GM21423 (cell line): ENCODE data around the gene GMDS.

Experiments used
- ATAC-seq: cut with Tn5 transposase; IDR thresholded peaks from one replicate; pipeline ENCODE4 v1.9.1; 2021; ENCODE audit warnings: mild to moderate bottlenecking, moderate library complexity; ENCODE audit not compliant: unreplicated experiment

The GMDS gene

DNA sequence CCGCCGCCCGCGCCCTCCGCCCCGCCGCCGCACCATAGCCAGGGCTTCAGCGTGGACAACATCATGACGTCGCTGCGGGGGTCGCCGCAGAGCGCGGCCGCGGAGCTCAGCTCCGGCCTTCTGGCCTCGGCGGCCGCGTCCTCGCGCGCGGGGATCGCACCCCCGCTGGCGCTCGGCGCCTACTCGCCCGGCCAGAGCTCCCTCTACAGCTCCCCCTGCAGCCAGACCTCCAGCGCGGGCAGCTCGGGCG is 634.2 kb downstream of the GMDS start:
- ATAC-seq: no peak

DNA sequence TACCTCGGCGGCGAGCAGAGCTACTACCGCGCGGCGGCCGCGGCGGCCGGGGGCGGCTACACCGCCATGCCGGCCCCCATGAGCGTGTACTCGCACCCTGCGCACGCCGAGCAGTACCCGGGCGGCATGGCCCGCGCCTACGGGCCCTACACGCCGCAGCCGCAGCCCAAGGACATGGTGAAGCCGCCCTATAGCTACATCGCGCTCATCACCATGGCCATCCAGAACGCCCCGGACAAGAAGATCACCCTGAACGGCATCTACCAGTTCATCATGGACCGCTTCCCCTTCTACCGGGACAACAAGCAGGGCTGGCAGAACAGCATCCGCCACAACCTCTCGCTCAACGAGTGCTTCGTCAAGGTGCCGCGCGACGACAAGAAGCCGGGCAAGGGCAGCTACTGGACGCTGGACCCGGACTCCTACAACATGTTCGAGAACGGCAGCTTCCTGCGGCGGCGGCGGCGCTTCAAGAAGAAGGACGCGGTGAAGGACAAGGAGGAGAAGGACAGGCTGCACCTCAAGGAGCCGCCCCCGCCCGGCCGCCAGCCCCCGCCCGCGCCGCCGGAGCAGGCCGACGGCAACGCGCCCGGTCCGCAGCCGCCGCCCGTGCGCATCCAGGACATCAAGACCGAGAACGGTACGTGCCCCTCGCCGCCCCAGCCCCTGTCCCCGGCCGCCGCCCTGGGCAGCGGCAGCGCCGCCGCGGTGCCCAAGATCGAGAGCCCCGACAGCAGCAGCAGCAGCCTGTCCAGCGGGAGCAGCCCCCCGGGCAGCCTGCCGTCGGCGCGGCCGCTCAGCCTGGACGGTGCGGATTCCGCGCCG is 634.7 kb downstream of the GMDS start:
- peak; percentile 12 for ATAC-seq

DNA sequence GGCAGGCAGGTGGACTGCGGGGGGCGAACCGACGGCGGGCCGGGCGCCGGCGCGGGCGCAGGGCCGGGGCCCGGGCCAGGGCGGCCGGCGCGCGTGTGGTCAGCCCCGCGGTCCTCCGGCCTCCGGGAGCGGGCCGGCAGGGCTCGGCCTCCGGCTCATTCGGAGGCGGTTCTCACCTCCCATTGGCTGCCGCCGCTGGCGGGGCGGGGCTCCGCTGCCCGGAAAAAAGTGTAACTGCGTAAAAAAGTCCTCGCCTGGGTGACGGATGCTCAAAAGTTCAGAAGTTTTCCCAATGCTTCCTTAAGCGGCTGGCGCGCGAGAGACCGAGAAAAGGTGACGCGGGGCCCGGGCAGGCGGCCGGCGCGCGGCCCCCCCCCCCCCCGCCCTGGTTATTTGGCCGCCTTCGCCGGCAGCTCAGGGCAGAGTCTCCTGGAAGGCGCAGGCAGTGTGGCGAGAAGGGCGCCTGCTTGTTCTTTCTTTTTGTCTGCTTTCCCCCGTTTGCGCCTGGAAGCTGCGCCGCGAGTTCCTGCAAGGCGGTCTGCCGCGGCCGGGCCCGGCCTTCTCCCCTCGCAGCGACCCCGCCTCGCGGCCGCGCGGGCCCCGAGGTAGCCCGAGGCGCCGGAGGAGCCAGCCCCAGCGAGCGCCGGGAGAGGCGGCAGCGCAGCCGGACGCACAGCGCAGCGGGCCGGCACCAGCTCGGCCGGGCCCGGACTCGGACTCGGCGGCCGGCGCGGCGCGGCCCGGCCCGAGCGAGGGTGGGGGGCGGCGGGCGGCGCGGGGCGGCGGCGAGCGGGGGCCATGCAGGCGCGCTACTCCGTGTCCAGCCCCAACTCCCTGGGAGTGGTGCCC is 635.5 kb downstream of the GMDS start, which contains the start of gene FOXC1:
TSS of gene FOXC1 (plus strand) at position 268 of the 849 bp plus-strand sequence. CDS start at position 799, 531 bp downstream.
- peak; percentile 51 for ATAC-seq

DNA sequence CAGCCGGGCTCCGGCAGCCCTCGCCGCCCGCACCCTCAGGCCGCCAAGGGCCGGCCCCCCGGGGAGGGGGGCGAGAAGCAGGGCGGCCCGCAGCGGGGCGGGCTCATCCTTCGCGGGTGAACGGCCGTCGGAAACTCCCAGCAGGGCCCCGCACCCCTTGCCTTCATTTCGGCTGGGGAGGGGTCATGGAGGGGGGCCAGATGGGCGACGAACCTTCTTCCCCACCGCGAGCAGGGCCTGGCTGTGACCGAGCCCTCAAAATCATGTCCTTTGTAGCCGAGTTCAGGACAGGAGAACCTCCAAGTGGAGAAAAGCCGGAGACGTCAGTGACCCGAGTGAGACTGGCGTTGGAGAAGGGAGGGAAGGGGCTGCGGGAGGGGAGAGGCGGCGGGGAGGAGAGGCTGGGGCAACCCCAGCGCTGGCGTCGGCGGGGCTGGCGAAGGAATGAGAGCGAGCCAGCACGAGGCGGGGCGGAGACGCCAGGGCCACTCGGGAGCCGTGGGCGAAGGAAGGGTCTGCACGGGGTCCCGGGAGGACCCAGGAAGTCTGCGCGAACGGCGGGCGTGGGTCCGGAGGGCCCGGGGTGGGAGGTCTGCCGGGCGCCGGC is 636.3 kb downstream of the GMDS start:
- ATAC-seq: no peak

DNA sequence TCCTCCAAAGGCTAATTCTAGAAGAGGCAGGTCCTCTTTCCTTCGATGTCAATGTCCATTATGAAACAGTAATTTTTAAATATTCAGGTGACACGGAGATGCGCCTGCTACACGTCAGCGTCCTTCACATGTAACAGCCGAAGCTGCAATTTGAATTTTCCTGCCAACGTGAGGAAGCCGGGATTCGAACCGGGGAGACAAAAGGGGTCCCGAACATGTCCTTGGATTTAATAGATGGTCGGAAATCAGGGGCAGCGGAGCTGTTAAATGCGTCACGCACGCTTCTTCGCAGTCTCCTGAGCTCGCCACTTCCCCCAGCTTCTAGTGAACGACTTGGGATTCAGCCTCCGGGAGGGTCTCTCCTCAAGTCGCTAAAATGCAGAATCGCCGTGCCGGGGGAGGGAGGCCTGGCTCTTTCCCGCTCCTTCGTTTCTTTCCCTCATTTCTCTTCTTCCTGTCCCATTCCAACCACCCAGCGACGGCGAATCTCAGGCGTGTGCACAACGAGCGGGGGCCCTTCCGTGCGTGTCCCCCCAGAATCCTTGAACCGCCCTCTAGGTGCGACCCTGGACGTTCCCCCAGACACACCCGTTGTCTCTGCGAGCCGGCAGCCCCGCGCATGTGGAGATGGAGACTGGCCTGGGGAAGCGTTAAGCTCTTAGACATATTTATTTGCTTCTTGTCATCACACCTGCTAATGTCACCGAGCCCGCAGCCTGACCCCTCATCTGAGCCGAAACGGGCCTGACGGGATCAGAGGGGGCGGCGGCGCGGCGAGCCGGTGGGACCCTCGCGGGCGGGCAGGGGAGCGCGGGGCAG is 637.0 kb downstream of the GMDS start:
- ATAC-seq: no peak

DNA sequence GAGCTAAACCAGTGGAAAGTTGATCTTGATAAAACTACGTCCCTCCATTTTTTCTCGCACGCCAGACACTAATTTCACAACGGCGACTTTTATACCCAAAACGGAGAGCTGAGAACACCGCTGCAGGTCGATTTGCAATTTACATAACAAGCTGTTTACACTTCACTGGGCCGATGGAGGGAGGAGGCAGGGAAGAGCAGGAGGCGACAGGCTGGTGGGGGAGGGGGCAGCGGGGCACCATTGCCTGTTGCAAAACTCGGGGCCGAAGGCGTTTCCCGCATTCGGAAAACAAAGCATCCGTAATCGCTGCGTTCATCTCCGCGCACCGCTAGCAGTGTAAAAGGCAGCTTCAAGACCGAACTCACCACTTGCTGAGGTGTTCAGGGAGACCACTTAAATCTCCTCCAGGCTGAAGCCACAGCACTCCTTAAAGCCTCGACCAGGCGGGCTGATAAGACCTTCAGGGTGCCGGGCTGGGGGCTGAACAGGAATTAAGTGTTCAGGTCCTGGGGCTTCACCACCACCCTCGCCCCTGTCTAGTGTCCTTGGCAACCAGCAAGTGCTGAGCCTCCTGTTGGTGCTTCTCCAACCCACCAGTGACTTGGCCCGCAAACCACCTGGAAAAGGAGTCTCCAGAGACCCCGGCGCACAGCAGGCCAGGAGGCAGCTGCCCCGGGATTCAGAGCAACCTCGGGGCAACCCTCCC is 637.7 kb downstream of the GMDS start:
- no peak for ATAC-seq

DNA sequence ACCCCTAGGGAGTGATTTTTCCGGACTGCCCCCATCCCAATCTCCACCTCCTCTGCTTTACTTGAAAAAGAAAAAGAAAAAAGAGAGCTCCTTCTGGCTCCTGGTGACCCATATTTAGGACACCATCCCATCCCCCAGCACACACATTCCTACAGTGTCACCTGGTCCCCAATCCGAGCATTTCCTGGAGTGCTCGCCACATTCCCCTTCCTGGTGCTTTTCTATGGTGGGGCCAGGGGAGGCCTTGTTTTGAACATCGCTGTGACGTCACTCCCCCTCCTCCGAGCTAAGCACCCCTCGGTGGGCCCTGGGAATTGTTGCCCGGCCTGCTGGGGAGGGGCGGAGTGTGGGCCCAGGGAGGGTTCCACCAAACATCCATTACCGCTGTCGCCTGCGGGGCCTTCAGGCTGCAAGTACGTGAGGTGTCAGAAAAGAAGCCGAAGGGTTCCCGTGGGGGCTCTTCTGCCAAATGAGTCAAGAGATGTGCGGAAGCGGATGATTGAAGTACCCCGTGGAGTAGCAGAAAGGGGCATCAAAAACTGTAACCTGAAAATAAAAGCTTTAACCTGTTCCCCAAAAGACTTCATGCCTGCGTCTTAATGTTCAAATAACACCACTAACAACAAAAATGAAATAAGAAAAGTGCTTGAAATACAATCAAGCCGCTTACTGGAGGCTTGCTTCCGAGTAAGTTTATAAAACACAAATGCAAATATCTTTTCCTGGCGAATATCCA is 638.5 kb downstream of the GMDS start:
- no peak for ATAC-seq

DNA sequence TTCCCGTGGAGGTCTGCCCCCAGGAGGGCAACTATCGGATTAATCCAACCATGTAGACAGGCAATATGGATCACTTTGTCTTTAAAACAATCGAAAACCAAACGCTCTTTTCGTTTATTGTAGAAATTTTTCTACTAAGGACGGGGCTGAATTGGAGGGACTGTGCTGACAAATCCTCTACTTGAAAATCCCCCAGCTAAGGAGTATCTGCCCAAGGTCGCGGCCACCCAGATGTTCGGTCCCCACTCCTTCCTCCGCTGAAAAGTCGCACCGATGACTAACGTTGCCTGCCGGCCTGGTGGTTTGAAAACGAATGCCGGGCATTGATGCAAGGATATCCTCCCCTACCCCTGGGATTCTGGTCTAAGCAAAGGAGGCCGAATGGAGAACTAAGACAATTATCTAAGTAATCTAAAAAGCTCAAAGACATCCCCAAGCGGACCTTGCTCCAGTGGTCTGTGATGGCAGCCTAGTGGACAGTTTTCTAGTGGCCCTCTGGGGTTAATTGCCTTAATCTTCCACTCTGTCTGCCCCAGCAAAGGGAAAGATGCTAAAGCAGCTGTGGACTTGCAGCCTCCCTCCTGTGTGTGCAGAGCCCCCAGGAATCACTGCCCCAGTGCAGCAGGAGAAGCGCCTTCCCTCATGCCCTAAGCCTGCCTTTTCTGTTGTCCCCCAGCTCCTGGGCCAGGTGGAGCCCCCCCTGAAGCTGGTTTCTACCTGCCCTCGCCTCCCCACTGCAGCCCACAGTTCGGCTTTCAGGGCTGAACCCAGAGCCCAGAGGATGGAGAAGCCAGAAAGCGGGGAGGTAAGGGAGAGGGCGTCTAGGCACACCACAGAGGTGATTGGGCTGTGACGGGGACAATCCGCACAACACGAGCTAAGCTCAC is 639.3 kb downstream of the GMDS start:
- ATAC-seq: no peak

DNA sequence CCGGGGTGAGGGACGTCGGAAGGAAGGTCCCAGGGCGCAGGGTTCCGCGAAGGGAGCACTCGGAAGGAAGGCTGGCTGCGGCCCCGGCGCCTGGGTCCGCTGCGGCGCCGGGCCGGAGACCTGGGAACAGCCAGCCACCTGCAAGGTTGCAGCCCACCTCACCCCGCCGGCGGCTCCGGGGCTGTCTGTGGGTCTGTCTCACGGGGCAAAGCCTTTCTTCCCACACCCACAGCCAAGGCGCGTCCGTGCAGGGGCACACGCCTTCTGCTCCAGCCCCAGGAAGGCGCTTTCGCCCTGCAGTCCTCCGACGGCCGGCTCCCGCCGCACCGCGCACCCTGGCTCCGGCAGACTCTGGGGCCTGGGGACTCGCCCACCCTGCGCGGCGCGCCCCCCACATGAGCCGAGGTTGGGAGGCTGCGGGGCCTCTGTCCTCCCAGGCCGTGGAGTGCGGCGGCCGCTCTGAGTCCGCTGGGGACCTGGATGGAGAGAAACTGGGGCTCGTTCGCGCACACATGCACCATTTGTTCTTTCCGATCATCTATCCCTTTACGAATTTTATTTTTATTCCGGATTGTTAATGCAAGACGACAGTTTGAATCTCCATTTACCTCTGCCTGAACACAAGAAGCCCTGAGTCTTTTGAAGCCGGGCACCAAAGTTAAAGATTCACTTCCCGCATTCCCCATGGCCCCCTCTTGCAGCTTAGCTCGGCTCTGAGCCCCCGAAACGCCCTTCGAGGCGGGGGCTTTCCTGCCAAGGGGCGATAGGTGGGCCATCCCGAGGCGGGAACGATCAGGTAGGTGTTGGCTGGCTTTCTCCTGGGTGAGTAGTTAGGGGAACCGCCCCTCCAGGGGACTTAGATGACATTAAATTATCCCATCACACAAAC is 640.2 kb downstream of the GMDS start:
- ATAC-seq: no peak

DNA sequence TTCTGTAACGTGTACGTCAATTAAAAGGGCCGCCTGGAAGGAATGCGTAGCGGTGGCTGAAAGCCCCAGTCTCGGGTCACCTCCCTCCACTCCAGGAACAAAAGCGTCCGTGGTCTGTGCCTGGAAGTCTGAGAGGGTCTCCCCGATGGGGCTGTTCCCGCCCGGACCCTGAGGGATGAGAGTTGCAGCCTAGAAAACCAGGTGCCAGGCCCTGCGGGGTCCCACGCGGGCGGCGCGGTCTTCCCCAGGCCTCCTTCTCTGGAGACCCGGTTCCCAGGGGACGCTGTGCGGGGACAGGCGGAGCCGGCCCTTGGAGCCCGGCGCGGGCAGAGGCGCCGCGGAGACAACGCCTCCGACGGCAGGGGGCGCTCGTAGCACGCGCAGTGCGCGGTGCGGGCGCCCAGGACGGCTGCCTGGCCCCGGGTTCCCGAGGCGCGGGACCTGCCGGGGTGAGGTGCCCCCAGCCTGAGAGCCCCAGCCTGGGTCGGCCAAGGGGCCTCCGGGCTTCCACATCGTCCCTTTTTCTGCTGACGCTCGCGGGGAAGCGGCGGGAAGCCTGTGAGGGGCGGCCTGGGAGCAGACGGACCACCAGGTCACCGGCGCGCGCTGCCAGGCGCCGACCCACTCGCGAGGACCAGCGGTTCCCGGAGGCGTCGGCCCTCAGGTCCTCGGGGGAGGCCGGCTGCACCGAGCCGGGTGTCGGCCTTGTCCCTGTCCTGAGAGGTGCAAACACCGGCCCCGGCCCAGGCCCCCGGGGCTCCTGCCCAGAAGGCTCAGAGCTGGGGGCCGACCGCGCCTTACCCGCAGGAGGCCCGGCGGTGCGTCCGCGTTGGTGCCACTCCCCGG is 641.0 kb downstream of the GMDS start:
- peak; percentile 72 for ATAC-seq

DNA sequence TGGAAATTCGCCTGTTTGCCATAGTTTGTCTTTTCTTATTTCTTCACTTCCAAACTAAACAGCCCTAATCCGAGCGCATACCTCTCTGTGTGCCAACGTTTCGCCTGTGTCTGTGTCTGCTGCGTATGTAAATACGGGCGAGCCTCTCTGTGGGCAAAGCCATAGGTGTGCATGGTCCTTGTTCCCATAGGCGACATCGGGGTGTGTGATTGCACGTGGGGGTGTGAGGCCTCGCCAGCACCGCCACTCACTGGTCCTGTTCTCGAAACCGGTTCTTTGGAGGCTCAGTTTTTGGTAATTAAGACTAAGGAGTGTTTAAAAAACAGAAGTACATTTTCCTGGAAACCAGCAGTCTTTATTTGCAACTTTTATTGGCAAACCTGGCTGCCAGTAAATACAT is 641.7 kb downstream of the GMDS start:
- ATAC-seq: no peak

DNA sequence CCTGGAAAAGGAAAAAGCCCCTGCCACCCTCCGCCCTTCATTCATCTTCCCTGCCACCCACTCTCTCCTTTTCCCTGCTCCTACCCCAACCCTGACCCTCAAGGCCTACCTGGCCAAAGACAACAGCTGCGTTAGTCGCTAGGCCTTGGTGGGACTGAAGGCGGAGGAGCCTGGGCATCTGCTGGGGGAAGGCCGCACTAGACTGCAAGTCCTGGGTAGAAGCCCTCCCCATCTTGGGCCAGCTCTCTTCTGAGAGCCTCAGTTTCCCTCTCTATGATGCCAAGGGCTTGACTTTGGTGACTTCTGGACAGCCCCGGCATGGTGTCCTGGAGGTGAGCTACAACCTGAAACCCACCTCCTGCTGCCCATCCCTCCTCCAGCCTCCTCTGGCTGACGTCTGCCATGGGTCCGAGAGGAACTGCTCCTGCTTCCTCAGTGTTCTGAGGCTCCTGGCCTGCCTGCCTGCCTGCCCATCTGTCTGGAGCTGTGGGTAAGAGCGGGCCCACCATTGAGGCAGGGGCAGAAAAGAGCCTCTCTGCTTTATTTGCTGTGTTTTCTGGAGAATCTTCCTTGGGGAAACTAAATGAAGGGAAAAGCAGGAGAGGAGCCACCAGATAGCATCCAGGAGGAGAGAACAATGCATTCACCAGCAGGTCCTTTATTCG is 643.2 kb downstream of the GMDS start:
- no peak for ATAC-seq

DNA sequence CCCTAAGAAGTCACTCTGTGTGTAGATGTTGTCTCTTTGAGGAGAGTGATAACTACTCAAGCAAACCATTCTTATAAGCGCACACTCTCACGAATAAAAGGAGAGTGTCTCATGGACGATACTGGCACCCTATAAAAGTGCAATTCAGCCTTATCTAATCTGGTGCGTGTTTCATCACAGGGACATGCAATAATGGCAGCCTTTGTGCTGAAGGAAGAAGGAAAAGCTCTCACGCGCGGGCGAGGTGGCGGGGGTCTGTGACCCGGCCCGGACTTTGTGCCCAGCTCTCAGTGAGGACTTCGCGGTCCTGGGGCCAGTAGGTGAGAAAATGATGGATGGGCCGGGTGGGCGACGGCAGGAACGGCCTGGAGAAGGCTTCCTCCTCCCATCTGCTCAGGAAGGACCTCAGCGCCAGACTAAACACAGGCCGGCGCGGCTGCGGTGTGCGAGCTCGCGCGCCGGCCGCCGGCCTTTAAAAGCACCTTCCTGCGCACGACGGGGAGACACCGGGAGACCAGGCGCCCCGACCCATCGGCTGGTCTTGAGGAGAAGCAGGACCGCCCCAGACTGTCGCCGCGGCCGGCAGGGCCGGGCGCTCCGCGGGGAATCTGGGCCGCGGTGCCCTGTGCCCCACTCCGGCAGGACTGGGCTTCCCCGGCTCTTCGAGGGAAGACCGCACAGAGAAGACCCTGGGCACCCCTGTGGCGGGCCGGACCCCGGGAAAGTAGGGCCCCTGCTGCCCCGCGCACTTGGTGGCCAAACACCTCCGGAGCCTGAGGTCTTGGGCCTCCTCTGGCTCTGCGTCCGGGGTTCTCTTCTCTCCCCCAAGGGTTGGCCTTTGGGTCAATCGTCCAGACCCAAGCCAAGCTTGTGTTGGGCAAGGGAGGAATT is 644.0 kb downstream of the GMDS start:
- ATAC-seq: no peak

DNA sequence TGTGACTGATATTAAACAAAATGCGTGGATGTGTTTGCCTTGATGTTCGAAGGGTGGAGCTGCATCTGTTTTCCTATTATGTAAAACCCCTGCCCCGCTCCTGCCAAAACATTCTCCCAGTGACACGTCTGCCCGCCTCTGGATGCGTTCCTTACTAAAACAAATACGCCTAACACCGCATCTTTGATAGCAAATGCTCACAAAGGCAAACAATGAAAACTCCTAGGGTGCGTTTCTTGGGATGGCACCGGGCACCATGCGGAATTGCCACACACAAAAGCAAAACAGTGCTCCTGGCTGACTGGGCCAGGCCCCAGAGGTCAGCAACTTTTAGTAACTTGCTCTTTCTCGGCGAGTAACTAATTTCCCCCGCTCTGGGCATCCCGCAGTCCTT is 644.6 kb downstream of the GMDS start:
- ATAC-seq: no peak

DNA sequence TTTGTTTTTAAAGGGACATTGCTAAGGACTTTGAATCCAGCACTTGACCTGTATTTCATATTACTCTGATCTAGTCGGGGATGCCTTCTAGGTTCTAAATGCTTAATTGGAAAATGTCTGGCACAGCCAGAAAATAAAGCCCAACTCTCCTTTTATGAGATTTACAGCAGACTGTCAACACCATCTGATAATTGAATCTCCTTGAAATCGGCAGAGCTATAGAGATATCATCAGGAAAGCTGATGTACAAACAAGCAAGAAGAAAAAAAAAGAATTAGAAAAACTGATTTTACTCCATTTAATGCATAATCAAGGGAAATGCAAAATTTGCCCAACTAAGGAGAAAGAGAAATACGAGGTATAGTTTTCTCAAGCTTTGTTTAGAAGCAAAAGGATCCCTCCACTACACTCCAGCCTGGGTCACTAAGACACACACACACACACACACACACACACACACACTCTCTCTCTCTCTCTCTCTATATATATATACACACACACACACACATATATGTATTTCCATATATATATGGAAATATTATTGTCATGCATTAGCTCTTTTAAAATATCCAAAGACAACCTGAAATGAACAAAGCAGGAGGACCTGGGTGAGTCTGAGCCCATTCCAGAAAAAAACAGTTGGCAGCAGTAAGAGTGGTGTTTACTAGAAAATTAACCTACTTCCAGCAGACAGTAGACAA is 645.2 kb downstream of the GMDS start:
- no peak for ATAC-seq
